DND-41 (cell line): Measurements from ENCODE around the gene JAK3.
"Not testable (repeated sequence)": the region's sequence is repeated elsewhere in the genome, so short reads cannot be mapped to it uniquely, and the experiment has no call there.

Source experiments
- CTCF ChIP-seq: IDR thresholded peaks from 2 replicates; pipeline ENCODE4 v1.5.1; 2012; ENCODE audit warnings: borderline replicate concordance, low read length, moderate library complexity, mild to moderate bottlenecking; ENCODE audit not compliant: poor library complexity, severe bottlenecking; ENCODE audit errors: extremely low read depth
- EZH2 ChIP-seq: IDR thresholded peaks from 3 replicates; pipeline ENCODE4 v1.6.1; 2012; ENCODE audit warnings: borderline replicate concordance, low read depth, mild to moderate bottlenecking, moderate library complexity, low read length, inconsistent platforms; ENCODE audit not compliant: severe bottlenecking

GRCh38 chr19:17887221-17887620, 39.4 kb upstream of the JAK3 start:
- not testable (repeated sequence) for TF ChIP-seq CTCF, EZH2
